HG03280 (cell line): ENCODE results near the gene ITIH5.

Source experiments
- ATAC-seq: cut with Tn5 transposase; IDR thresholded peaks from one replicate; pipeline ENCODE4 v1.9.1; 2021; ENCODE audit warnings: mild to moderate bottlenecking, moderate library complexity; ENCODE audit not compliant: unreplicated experiment

Gene ITIH5

GRCh38 chr10:7635408-7636125 is 31.2 kb downstream of the ITIH5 start:
- no peak for ATAC-seq

GRCh38 chr10:7634142-7634894 is 32.4 kb downstream of the ITIH5 start:
- ATAC-seq = no peak

GRCh38 chr10:7626283-7626682 is 40.5 kb downstream of the ITIH5 start:
- no peak for ATAC-seq

GRCh38 chr10:7625836-7626235 is 40.9 kb downstream of the ITIH5 start:
- ATAC-seq = no peak

GRCh38 chr10:7625009-7625408 is 41.8 kb downstream of the ITIH5 start:
- ATAC-seq = no peak

GRCh38 chr10:7622969-7623368 is 43.8 kb downstream of the ITIH5 start:
- ATAC-seq = no peak

GRCh38 chr10:7618461-7618860 is 48.3 kb downstream of the ITIH5 start:
- no peak for ATAC-seq

- ATAC-seq = no peak
Measured at GRCh38 chr10:7611909-7612308, 54.9 kb downstream of the ITIH5 start.

GRCh38 chr10:7610651-7611389 is 55.9 kb downstream of the ITIH5 start:
- ATAC-seq = no peak

GRCh38 chr10:7610026-7610425 is 56.7 kb downstream of the ITIH5 start:
- ATAC-seq = no peak

- ATAC-seq = no peak
Measured at GRCh38 chr10:7609556-7609955, 57.2 kb downstream of the ITIH5 start.

- no peak for ATAC-seq
Measured at GRCh38 chr10:7608001-7608400, 58.8 kb downstream of the ITIH5 start.

GRCh38 chr10:7606951-7607404 is 59.8 kb downstream of the ITIH5 start:
- no peak for ATAC-seq

GRCh38 chr10:7605565-7606295 is 61.0 kb downstream of the ITIH5 start:
- ATAC-seq = no peak

GRCh38 chr10:7601023-7601656 is 65.6 kb downstream of the ITIH5 start:
- no peak for ATAC-seq

- no peak for ATAC-seq
Measured at GRCh38 chr10:7598771-7599170, 68.0 kb downstream of the ITIH5 start.

- ATAC-seq = no peak
Measured at GRCh38 chr10:7596356-7596755, 70.4 kb downstream of the ITIH5 start.

GRCh38 chr10:7593905-7594304 is 72.9 kb downstream of the ITIH5 start:
- no peak for ATAC-seq

GRCh38 chr10:7593063-7593462 is 73.7 kb downstream of the ITIH5 start:
- ATAC-seq = no peak

- no peak for ATAC-seq
Measured at GRCh38 chr10:7592627-7593026, 74.1 kb downstream of the ITIH5 start.

GRCh38 chr10:7590271-7590670 is 76.5 kb downstream of the ITIH5 start:
- ATAC-seq = no peak
